HG02759 (cell line): ENCODE measurements around the gene SRC.

ENCODE experiments used
- ATAC-seq: cut with Tn5 transposase; IDR thresholded peaks from one replicate; pipeline ENCODE4 v1.9.1; 2021; ENCODE audit warnings: mild to moderate bottlenecking, moderate library complexity; ENCODE audit not compliant: unreplicated experiment

Gene SRC

DNA sequence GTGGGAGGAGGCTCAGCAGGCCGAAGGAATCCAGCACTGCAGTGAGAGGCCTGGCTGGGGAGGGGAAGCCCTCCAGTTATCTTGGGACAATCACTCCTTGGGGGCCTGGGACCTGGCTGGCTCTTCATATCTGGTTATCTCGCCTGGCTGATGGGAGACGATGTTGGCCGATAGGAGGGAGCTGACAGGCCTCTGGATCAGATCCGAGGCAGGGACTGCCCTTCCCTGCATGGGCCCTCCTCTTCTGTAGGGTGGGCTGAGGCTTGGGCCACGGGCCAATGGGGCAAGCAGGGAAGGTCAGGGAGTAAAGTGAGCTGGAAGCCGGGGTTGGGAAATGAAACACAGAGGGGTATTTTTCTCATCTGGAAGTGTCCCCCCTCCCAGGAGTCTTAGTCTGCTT is 31.3 kb upstream of the SRC start:
- ATAC-seq, result no peak

DNA sequence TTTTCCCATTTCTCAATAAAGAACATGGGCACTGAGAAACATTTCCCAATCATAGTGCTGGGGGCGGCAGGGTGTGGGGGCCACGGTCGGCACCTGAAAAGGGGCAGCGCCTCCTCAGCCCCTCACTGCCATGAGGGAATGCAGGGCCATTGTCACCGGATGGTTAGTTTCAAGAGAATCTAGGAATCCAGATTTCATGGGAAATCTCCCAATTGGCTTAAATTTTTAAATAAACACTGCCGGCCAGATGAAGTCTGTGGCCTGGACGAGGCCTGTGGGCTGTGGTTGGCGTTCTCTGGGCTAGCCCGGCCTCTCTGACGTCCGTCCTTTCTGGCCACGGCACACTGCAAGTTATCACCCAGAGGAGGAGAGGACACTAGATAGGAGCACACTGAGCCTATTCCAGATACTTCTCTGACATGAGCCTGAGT is 30.9 kb upstream of the SRC start:
- ATAC-seq, result no peak

DNA sequence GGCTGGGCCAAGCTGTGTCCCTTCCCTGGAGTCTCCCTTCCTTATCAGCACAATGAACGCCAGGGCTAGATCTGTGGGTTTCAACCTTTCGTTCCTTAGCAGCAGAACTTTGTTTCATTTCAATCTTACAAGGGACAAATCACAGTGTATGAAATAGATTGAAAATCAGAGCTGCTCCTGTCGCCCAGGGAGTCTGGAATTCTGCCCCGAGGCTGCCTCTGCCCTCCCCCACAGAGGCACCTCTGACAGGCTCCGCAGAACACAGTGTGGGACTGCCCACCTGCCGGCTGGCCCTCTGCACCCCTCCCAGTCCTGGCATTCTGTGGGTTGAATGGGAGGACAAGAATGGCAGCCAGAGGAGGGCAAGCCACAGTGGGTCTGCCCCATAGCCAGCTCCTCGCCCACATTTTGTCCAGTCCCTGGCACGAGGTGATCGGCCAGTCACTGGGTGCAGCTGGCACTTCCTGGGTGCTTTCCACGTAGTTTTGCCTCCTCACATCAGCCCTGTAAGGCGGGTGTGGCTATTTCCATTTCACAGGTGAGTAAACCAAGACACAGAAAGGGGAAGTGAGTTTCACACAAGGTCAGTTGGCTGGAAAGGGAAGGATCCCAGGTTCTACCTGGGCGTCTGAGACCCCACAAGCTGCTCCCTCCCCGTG is 30.4 kb upstream of the SRC start:
- ATAC-seq, result peak; percentile 40

DNA sequence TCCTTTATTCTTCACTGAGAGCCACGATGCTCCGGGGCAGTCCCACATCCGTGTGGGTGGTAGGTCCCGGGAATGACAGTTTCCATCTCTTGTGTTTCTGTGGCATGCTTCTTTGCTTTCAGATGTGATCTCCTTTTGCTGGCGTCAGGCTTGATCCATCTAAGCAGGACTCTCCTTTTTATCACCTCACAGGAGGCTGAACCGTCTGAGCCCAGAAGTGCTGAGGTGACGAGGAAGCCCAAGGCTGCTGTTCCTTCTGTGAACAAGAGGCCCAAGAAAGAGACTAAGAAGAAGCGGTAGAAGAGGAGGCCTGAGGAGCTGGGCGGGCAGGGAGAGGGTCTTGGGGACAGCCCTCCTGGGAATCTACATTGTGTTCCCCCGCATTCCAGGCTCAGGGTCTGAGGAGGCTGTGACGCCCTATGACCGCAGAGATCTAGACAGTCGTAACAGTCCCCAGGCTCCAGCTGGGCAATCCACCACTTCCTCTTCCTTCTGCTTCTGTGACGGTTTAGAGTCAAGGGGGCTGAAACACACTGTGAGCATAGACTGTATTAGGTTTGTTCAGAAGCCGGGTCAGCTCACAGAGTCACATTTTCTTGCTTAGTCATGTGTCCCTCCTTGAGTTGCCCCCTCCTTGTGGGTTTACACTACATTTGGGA is 29.7 kb upstream of the SRC start:
- peak; percentile 76 for ATAC-seq

DNA sequence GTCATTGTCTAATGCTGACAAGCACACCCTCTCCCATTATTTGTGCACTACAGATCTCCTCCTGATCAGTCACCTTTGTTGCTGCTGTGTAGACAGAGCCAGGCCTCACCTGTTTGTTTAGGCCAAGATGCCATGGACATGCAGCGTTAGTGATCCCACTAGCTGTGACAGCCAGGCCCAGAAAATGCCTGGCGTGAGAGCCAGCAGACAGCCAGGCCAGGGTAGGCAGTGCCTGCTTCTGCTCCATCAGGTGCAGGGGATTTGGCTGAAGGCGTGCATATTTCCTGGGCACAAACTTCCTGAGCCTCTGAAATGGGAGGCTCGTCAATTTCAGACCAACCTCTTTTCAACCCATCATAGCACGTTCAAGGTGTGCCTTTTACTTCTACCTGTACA is 29.2 kb upstream of the SRC start:
- ATAC-seq, result no peak

DNA sequence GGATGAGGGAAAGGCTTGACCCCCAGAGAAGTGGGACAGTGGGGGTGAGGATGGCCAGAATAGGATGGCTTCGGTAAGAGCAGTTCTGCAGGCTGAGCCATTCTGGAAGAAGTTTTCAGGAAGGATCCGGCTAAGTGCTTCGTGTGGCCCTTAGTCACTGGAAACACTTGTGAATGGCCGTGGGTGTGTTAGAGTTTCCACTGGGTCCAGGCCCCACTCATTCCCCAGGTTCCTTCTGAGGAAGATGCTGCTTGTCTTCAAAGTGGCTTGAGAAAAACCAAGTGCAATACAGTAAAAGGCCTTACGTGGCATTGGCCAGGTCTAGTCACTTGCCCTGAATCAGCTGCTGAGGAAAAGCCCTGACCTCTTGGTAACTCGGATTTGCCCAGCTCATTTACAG is 28.6 kb upstream of the SRC start:
- no peak for ATAC-seq

DNA sequence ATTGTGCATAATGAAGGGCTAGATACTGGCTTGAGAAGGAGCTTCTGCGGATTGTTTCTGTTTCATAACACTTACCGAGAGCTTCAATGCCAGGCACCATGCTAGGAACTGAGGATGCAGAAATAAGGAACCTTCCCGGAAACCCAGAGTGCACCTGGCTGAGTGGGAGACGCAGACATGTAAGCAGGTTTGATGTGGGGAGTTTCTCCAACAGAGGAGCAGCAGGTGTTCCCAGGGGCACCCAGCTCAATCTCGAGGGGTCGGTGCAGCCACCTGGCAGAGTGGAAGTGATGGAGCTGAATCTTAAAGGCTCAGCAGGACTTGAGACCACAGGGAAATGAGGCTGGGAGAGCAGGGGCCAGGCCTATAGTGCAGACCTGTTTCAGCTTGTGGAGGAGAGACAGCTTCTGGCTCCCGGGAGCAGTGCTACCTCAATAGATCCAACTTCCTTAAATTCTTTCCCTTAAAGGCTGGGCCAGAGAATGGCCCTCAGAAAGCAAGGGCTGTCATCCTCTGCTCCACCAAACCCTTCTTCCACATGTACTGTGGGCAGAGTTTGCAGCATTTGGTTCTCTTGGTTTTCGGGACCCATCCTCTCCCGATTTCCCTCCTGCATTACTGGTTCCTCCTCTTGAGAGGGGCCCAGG is 27.8 kb upstream of the SRC start:
- no peak for ATAC-seq

DNA sequence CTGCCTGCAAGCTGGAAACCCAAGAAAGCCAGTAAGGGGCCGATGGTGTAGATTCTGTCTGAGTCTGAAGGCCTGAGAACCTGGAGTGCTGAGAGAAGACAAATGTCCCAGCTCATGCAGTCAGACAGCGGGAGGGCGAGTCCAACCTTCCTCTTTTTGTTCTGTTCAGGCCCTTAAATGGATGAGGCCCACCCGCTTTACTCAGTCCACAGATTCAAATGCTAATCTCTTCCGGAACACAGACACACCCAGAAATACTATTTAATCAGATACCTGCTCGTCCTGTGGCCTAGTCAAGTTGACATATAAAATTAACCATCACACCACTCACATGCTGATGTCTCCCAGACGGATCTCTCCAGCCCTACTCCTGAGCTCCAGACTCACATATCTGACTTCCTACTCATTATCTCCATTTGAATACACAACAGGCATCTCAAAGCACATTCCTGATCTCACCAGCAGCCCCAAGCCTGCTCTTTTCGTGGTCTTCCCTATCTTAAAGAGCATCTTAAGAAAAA is 26.7 kb upstream of the SRC start:
- ATAC-seq, result no peak

DNA sequence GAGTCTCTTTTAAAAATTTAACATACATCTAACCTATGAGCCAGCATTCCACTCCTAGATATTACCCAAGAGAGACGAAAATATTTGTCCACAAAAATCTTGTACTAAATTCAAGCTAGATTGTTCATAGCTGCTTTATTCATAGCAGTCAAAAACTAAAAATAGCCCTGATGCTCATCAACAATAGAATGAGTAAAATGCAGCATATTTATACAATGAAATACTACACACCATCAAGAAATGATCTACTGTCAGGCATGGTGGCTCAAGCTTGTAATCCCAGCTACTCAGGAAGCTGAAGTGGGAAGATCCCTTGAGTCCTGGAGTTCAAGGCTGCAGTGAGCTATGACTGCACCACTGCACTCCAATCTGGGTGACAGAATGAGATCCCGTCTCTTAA is 22.0 kb upstream of the SRC start:
- no peak for ATAC-seq

DNA sequence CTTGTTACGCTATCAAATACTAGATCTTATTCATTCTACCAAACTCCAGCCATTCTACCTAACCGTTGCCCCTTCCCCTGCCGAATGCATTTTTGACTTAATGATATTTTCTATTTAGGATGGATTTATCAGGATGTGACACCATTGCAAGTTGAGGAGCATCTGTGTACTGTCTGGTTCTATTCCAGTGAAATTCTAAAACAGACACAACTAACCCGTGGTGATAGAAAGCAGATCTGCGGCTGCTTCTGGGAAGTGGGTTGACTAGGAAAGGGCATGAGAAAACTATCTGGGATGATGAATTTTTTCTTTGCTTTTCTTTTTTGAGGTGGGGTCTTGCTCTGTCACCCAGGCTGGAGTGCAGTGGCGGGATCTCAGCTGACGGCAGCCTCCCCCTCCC is 20.7 kb upstream of the SRC start:
- ATAC-seq, result no peak

DNA sequence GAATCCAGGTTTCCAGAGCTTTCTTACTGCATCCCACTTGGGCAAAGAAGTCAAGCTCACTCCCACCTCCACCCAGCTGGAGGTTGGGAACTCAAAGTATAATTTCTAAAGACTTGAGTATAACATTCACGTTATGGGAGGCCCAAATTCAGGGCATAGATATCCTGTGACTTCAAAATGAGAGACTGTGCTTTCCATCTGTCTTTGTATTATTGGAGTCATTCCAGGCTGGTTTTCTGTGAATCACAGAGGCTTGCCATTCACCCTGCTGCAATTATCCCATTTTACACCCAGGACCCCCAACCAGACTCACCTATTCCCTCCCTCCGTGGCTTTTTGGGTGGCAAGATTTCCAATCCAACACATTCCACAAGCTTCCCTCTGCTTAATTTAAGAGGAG is 19.3 kb upstream of the SRC start:
- no peak for ATAC-seq

DNA sequence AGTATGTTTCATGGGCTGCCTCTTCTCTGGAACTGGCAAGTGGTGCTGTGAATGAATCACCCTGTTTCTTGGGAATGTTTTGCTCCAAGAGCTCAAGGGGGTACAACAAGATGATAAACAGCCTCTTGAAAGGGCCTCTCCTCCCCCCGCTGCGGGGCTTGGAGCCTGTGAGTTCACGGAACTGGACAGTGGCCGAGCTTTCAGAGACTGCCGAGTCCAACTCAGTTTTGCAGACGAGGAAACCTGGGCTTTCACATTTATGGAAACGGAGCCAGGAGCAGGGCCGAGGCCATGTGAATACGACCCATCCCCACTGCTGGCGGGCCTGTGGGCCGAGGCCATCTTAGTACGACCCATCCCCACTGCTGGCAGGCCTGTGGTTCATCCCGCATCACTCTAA is 18.2 kb upstream of the SRC start:
- no peak for ATAC-seq

DNA sequence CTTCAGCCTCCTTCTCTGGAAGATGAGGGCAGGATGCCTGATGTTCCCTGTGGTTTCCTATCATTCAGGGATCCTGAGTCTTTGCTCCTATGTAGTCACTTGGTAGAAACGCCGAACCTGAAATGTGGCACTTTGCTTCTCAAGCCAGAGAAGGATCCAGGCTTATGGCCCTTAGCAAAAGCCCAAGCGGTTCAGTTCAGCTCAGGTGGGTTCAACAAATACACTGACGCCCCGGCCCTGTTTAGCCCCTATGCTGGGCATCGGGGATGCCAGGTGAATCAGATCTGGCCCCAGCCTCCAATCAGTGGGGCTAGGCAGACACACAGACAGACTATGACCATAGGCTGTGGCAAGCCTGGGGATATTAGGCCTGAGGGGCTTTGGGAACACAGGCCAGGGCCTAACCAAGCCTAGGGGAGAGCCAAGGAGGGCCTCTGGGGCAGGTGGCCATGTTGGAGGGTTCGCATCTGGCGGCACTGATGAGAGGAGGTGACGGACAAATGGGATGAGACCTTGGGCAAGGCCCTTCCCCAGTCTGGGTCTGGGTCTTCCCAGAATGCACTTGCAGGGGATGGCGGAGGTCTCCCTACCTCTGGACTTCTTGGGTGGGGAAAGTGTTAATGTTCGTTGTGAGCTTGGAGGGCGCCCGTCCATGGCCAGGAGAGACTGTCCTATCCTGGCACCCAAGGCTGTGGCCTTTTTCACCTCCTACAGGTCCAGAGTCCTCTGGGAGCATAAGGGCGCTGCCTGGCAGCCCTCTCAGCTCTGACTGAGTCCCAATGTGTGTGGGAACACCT is 17.6 kb upstream of the SRC start:
- no peak for ATAC-seq

DNA sequence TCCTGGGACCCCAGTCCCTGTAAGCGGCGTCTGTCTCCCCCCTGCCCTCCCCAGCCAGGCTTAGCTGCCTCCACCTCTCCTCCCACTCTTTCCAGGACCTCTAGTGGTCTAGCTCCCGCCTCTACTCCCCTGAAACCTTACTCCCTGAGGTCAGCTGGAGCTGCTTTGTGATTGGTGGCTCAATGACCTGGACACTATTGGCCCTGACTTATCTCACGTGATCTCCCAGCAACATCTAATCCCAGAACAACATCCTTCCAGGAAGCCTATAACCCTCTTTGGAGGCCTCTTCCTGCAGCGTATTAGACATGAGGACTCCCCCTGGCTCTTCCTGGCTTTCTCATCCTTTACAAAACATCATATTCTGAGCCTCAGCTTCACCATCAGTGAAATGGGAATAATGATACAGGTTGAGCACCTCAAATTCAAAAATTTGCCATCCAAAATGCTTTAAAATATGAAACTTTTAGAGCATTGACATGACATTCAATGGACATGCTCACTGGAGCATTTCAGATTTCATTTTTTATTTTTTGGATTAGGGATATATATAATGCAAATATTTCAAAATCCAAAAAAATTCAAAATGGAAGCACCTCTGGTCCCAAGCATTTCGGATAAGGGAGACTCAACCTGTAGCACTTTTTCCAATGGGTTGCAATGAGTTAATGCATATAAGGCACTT is 16.3 kb upstream of the SRC start:
- no peak for ATAC-seq

DNA sequence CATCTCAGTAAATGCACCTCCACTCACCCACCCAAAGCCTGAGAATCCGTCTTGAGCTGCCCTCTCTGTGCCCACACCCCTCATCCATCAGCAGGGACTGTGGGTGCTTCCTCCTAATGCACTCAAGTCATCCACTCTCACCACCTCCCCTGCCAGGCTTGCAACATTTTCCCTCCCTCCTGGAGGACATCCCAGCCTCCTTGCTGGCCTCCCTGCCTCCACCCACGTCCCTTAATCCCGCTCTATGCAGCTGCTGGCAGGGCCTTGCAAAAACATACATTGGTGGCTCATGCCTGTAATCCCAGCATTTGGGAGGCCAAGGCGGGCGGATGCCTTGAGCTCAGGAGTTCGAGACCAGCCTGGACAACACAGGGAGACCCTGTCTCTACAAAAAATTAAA is 15.6 kb upstream of the SRC start:
- no peak for ATAC-seq

DNA sequence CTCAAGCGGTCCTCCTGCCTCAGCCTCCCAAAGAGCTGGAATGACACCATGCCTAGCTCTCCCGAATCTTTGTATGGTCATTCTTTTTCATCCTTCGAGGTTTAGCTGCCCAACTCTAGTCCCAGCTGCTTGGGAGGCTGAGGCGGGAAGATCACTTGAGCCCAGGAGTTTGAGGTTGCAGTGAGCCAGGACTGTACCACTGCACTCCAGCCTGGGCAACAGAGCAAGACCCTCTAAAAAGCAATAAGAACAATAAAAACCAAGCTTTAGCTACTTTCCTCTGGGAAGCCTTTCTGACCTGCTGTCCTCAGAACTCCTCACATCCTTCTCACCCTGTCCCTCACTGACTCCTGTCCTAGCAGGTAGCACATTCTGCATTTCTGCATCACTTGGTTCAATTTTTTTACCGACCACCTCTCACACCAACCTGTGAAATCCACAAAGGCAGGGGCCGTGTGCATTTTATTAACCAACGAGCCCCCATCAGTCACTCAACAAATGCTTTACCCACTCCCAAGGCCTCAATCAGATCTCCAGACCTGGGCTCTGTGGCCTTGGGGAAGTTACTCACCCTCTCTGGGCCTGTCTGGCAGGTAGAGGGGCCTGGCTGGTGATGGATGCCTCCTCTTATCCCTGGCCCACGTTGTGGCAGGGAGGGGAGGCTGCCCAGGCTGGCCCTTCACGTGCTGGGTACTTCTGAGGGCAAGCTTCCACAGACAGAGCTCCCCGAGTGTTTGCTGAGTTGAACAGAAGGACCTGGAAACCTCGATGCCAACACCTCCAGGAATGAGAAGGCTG is 14.7 kb upstream of the SRC start:
- ATAC-seq, result no peak

DNA sequence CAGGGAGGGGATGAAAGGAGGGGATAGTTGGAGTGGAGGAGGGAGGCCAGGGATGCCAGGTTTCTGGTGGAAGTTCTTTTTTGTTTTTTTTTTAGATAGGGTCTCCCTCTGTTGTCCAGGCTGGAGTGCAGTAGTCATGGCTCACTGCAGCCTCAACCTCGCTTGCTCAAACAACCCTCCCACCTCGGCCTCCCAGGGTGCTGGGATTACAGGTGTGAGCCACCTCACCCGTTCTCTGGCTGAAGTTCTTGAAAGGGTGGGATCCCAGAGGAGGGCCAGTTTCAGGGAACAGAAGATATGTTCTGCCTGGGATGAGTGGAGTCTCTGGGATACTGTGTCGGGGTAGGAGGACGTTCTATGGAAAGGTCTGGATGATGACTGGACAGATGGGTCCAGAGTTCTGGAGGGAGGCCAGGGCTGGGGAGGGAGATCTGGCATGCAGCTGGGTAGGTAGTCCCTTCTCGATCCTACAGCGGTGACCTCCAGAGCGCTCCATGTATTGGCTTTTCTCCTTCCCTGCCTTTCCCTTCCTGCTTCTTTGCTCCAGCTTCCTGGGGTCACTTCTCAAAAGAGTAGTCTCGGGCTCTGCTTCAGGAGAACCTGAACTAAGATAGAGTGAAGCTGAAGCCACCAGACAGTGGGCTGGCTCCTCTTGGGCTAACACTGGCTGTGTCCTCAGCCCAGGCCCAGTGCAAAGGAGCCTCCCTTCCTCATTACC is 12.7 kb upstream of the SRC start:
- ATAC-seq, result no peak

DNA sequence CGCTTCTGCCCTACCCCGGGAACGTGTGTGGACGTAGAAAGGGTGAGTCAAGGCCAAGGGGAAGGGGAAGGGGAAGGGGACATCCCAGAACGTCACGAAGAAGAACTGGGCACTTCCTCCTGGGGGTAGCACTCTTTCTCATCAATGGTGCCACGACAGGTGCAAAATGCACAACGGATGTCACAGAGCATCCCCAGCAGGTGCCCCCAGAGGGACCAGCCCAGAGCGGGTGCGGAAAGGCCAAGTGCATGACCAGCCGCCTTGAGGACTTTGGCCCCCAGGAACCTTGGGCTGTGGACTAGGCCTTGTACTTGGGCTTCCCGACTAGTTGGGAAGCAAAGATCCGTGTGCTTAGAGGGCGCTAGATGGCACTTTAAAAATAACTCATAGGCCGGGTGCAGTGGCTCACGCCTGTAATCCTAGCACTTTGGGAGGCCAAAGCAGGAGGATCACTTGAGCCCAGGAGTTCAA is 12.1 kb upstream of the SRC start:
- ATAC-seq, result no peak

DNA sequence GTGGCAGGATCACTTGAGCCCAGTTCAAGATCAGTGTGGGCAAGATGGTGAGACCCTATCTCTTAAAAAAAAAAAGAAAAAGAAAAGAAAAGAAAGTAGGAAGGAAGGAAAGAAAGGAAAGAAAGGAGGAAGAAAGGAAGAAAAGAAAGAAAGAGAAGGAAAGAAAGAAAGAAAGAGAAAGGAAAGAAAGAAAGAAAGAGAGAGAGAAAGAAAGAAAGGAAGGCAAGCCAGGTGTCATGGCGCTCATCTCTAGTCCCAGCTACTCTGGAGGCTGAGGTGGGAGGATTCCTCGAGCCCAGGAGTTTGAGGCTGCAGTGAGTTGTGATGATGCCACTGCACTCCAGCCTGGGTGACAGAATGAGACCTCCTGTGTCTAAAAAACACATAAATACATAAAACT is 11.5 kb upstream of the SRC start:
- ATAC-seq, result no peak
